ENCODE data around the gene PEX14. TPM values are rescaled to one million over a fixed set of nuclear protein-coding genes. Genes with fewer than 3 reads are reported as not detected.
A peak's percentile ranks its signal among the peaks of the same experiment; 100 is the strongest.

PEX14 gene
- total RNA-seq, 3 donors from 2014 or later = 12.5 to 16.1 (median 14.8) TPM

DNA sequence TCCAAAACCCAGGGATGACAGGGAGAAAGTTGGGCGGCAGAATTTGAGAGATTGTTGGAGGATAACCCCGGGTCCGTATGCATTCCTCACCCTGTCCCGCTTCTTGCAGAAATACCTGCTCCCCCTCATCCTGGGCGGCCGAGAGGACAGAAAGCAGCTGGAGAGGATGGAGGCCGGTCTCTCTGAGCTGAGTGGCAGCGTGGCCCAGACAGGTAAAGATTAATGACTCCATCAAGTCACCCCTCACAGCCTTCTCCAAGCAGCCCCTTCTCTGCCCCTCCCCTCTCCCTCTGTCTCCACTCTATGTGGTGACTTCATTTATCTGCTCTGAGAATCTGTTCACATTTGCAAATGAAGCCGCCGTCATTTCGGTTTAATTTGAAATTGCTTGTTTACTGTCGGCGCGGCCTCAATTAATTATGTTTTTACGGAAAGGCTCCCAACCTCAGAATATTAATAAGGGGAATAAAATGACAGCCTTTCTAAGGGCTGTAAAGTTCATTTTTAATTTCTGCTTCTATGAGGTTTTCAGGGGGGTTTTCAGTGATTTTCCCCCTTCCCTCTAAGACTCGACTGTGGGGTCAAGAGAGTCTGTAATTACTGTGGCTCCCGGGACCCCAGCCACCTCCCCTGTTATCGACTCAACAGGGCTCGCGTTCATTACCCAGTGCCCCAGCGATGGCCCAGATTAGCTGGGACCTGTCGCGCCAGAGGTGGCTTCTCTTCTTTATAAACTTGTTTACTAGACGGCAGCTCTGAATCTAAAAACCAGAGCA is 148.3 kb downstream of the PEX14 start:
- no peak for TF ChIP-seq POLR2A (IDR thresholded peaks at IDR 0.05)
- no peak for TF ChIP-seq POLR2AphosphoS5 (IDR thresholded peaks at IDR 0.05)
- no peak for TF ChIP-seq CTCF (IDR thresholded peaks at IDR 0.05)
- Histone ChIP-seq H3K27ac (no peak overlapping the region), H3K4me3 (no peak overlapping the region), H3K9me3 (no peaks in the 10 kb centered on the region), H3K4me1 (peaks cover 0 to 8% of the 10 kb centered on the region in 2 donors), H3K36me3 (no peaks in the 10 kb centered on the region), H3K27me3 (no peaks in the 10 kb centered on the region)
- DNase-seq (ENCODE audit: low spot score in 2 of 2) = peak in 1 of 2 donors; percentile 39
- intact Hi-C loops (cut with DNase I; ENCODE audit: low total_unique reads) = no loop called here

- Histone ChIP-seq H3K4me1 (peaks cover 0 to 14% of the 10 kb centered on the region in 2 donors), H3K9me3 (no peaks in the 10 kb centered on the region), H3K4me3 (no peak overlapping the region), H3K36me3 (no peaks in the 10 kb centered on the region), H3K27me3 (no peaks in the 10 kb centered on the region), H3K27ac (no peak overlapping the region)
- intact Hi-C loops (cut with DNase I; ENCODE audit: low total_unique reads) = no loop called here
- TF ChIP-seq POLR2A (IDR thresholded peaks at IDR 0.05) (no peak), CTCF (IDR thresholded peaks at IDR 0.05) (no peak)
- DNase-seq (ENCODE audit: low spot score in 2 of 2) = no peak
Measured at GRCh38 chr1:10623686-10624145, 149.0 kb downstream of the PEX14 start.

DNA sequence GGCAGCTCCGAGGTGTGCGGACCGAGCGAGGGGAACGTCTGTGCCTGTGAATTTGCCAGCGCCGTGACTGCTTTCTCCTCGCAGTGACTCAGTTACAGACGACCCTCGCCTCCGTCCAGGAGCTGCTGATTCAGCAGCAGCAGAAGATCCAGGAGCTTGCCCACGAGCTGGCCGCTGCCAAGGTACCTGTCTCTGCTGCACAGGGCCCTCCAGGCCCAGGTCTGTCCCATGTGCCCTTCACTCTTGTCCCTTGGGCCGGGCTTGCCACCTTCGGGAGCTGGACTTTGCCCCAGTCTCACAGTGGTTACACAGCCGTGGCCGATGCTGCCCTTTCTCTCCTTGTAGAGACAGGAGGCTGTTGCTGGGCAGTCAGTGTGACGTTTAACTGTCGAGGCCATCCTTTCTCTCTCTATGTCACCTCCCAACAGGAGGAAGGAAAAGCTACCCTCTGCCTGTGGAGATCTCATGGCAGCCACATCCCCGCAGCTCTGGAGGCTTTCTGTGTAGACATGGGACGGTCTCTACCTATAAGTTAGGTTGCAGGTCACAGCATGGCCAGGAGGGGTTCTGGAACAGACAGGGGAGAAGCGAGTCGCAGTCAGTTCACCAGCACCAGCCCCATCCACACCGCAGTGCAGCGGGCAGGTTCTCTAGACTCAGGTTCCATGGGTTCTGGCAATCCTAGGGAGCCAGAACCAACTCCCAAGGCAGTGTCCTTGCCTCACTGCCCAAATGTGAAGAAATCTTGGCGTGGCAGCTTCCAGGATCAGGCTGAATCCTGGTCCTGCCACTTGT is 149.7 kb downstream of the PEX14 start:
- DNase-seq (ENCODE audit: low spot score in 2 of 2) = peak in 1 of 2 donors; percentile 50

GRCh38 chr1:10625076-10625475 is 150.3 kb downstream of the PEX14 start:
- no peaks in the 10 kb centered on the region for H3K9me3 ChIP-seq
- peak overlapping the region in 1 of 2 donors; percentile 12 for H3K27ac ChIP-seq
- H3K4me1 ChIP-seq = peaks cover 0 to 17% of the 10 kb centered on the region in 2 donors
- intact Hi-C loops (cut with DNase I; ENCODE audit: low total_unique reads) = loop anchor here (5.0 kb wide), 1 partner anchor 543 kb away; no protein-coding TSS in a partner anchor
- H3K4me3 ChIP-seq = no peak overlapping the region
- peak in 1 of 2 donors; percentile 33 for DNase-seq (ENCODE audit: low spot score in 2 of 2)
- no peaks in the 10 kb centered on the region for H3K27me3 ChIP-seq
- TF ChIP-seq CTCF (IDR thresholded peaks at IDR 0.05) (no peak), POLR2AphosphoS5 (IDR thresholded peaks at IDR 0.05) (no peak), POLR2A (IDR thresholded peaks at IDR 0.05) (no peak)
- no peaks in the 10 kb centered on the region for H3K36me3 ChIP-seq

More for the DNA sequence above, 149.7 kb downstream of the PEX14 start:
- intact Hi-C loops (cut with DNase I; ENCODE audit: low total_unique reads) = loop anchor here (5.0 kb wide), 1 partner anchor 542 kb away; no protein-coding TSS in a partner anchor
- peaks cover 0 to 17% of the 10 kb centered on the region in 2 donors for H3K4me1 ChIP-seq
- no peak overlapping the region for H3K4me3 ChIP-seq
- TF ChIP-seq POLR2AphosphoS5 (IDR thresholded peaks at IDR 0.05) = no peak
- TF ChIP-seq CTCF (IDR thresholded peaks at IDR 0.05) = no peak
- no peak for TF ChIP-seq POLR2A (IDR thresholded peaks at IDR 0.05)
- no peaks in the 10 kb centered on the region for H3K36me3 ChIP-seq
- no peaks in the 10 kb centered on the region for H3K9me3 ChIP-seq
- no peak overlapping the region for H3K27ac ChIP-seq
- H3K27me3 ChIP-seq = no peaks in the 10 kb centered on the region

All from breast epithelium (tissue), 4 donors.